Stimulated activated CD4-positive, alpha-beta T cell treated with anti-CD3 and anti-CD28 coated beads, Interleukin-1b, Interleukin-23, amount 100 ng/mL, for 24 hours (primary cell): ENCODE data around the gene CNKSR3.

ENCODE experiments used
- DNase-seq, 4 experiments: peaks; one replicate each; pipeline ENCODE4 v3.0.0-alpha.2; 2020; ENCODE audit warnings: low read depth in 4 of 4, low spot score in 1 of 4

The CNKSR3 gene

GRCh38 chr6:154390034-154390433 lies 120.5 kb downstream of the CNKSR3 start:
- DNase-seq: no peak

GRCh38 chr6:154388803-154389202 lies 121.7 kb downstream of the CNKSR3 start:
- no peak for DNase-seq

GRCh38 chr6:154386848-154387717 lies 123.4 kb downstream of the CNKSR3 start:
- DNase-seq: no peak

- DNase-seq: no peak
Observed at GRCh38 chr6:154384191-154384590, 126.3 kb downstream of the CNKSR3 start.

DNA sequence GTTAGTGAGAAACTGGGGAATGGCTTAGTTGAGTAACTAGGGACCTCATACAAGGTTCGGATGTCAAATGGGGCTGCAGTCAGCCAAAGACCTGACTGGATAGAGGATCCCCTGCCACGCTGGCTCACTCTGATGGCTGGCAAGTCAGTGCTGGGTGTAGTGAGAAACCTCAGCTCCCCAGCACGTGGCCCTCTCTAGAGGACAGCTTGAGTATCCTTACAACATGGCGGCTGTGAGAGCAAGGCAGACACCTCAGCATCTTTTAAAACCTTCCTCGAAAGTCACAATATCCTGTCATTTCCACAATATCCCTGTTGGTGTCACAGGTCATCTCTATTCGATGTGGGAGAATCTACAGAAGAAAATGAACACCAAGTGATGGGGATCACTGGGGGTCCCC lies 127.2 kb downstream of the CNKSR3 start:
- no peak for DNase-seq

DNA sequence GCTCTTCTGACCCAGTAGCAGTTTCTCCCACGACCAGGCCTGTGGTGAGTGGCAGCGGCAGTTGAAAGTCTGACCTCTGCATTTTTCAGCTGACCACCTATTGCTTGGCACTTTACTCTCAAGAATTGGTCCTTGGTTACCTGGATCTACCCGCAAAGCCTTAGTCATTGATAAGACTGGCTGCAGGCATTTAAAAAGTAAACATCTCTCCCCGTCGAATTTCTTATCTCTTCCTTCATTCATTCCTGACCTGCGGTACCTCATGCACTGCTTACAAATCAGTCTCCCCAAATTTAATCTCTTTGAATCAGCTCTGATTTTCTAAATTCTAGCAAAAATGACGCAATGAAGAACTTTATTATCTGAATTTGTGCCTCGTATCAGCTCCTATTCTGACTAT lies 127.7 kb downstream of the CNKSR3 start:
- no peak for DNase-seq

DNA sequence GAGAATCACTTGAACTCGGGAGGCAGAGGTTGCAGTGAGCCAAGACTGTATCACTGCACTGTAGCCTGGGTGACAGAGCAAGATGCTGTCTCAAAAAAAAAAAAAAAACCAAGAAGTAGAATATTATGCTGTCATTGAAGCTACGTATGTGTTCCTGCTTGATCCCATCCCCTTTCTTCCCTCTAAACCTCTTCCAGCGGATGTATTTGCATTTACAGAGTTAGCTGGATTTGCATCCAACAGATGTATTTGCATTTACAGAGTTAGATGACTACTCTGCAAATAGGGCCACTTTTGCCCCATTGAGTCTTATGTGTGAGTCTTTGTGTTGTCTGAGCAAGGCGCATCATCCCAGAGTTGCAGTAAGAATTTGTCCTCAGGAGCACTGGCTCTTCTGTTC lies 128.9 kb downstream of the CNKSR3 start:
- DNase-seq: no peak

DNA sequence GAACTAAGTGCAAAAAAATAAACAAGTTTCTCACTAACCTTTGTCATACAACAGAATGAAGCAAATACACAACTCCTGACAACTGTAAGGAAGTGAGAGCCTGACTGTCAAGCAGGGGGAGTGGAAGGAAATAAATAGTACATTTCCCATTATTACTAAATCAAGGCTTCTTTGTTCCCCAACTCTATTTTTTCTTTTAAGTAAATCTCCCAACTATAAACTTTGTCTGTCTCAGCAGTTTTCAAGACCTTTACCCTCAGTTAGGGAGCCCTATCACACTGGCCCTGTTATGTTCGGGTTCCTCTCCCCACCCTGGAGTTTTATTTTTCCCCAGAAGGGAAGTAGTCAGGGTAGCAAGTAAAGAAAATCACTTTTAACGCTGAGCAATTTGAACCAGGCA lies 129.7 kb downstream of the CNKSR3 start:
- no peak for DNase-seq

DNA sequence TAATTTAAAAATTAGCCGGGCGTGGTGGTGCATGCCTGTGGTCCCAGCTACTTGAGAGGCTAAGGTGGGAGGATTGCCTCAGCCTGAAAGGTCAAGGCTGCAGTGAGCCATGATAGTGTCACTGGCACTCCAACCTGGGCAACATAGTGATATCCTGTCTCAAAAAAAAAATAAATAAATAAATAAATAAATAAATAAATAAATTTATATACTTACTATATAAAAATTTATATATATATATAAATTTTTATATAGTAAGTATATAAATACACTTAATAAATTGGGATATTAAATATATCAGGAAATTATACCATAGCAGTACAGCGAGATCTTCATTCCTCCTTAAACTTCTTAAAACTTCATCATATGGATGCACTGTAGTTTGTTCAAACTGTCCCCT lies 130.9 kb downstream of the CNKSR3 start:
- no peak for DNase-seq

DNA sequence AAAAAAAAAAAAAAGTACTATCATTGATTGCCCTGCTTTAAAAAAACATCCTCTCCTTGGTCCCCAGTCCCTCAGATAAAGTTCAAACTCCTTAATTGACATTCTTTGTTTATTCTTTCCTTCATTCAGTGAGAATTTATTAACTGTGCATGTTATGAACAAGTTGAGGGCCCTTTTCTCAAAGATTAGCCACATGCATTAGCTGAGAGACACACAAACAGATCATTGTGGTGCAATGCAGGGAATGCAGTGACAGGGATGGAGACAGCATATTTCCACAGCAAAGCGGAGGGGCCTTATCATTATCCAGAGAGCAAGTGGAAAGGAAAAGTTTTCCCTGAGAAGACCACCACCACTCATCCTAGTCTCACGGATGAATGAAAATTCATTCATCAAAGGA lies 132.0 kb downstream of the CNKSR3 start:
- DNase-seq: no peak

DNA sequence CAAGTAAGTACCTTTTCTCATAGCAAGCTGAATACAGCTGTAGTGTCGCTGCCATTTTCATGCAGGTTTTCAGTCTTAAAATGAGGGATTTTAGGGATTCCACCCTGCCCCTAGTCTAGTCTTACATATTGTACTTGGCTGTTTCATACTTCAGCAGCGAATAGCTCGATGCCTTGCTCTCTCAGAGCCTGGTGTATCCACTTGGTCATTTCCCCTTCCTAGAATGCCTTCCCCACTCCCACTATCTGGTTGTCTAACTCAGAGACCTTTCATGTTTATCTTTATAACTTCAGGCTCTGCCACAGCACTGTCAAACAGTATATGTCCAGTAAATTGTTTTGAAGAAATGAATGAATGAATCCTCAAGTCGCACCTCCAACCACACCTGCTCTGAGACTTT lies 132.8 kb downstream of the CNKSR3 start:
- no peak for DNase-seq

- DNase-seq: no peak
Observed at GRCh38 chr6:154373971-154374370, 136.5 kb downstream of the CNKSR3 start.

GRCh38 chr6:154371281-154371680 lies 139.2 kb downstream of the CNKSR3 start:
- DNase-seq: no peak

- no peak for DNase-seq
Observed at GRCh38 chr6:154370545-154370944, 139.9 kb downstream of the CNKSR3 start.

DNA sequence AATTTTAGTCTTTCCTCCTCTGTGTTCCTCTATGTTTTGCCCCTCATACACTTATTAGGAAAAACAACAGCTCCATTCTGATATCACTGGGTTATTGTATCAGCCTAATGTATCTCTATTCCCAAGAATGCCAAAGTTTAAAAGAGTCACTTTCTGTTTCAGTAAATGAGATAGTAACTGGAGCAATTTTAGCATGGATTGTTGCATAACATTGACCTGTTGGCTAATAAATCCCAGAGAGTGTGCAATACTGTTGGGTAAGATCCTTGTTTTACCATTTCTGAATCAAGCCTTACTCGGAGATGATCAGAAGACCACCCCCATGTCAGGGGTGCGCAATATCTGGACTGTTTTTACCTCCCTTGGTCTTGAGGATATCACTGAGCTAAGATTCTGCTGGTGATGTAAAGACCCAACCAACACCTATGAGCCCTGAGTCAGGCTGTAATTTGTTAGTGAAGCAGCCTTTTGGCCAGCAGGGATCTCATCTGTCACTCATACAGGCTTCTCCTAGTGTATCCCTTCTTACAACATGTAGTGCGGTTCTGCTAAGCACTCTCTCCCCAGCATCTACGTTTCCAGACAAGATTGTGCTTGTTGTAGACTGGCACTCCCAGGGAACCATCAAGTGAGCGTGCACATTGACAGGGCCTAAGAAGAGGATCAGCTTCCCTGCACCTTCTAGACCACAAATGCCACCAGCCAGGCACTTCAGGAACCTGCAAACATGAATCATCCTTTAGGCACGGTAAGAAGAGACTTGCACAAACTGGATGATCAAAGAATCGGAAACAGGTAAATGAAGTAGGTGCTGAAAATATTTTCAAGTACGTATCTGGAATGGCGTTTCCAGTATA lies 142.4 kb downstream of the CNKSR3 start:
- DNase-seq: no peak

- no peak for DNase-seq
Observed at GRCh38 chr6:154367336-154367735, 143.1 kb downstream of the CNKSR3 start.

GRCh38 chr6:154363821-154364220 lies 146.7 kb downstream of the CNKSR3 start:
- no peak for DNase-seq

DNA sequence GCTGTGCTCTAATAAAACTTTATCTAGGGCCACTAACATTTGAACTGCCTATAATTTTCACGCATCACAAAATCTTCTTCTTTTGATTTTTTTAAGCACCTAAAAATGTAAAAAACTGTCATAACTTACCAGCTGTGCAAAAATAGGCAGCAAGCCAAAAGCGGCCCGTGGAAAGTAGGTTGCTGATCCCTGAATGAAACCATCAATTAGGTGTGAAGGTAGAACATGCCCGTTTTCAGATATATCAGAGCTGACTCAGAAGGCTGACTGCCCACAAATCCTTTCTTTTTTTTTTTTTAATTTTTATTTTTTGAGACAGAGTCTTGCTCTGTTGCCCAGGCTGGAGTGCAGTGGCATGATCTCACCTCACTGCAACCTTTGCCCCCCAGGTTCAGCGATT lies 149.0 kb downstream of the CNKSR3 start:
- DNase-seq: no peak

DNA sequence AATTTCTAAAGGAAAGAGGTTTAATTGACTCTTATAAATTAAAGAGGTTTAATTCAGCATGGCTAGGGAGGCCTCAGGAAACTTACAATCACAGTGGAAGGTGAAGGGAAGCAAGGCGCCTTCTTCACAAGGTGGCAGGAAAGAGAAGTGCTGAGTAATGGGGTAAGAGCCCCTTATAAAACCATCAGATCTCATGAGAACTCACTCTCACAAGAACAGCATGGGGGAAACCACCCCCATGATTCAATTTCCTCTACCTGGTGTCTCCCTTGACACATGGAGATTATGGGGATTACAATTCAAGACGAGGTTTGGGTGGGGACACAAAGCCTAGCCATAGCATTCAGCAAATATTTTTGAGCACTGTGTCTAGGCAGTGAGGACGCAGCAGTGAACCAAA lies 150.0 kb downstream of the CNKSR3 start:
- no peak for DNase-seq

DNA sequence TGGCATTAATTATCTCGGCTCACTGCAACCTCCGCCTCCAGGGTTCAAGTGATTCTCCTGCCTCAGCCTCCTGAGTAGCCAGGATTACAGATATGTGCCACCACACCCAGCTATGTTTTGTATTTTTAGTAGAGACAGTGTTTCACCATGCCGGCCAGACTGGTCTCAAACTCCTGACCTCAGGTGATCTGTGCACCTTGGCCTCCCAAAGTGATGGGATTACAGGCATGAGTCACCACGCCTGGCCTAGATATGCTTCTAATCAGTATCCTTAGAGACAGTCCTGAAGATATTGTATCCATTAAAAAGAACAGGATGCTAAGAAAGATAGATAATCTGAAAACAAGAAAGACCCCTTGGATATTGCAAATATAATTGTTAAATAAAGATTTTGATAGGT lies 150.8 kb downstream of the CNKSR3 start:
- no peak for DNase-seq

DNA sequence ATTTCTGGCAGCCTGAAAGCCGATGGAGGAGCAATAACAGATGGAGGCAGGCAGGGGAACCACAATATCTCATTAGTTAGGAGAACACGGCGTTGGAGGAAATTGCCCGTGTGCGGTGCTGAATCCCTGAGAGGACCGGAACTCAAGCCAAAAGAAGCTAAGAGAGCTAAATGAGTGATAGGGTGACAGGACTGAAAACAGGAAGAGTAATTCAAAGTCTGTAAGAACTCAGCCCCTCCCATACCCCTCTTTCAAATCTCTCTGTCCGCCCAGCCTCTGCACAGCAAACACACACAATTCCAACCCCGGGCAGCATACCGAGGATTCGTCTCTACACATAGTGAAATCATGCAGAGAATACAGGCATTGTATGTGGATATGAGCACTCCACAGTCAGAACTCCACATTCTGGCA lies 151.3 kb downstream of the CNKSR3 start:
- no peak for DNase-seq

DNA sequence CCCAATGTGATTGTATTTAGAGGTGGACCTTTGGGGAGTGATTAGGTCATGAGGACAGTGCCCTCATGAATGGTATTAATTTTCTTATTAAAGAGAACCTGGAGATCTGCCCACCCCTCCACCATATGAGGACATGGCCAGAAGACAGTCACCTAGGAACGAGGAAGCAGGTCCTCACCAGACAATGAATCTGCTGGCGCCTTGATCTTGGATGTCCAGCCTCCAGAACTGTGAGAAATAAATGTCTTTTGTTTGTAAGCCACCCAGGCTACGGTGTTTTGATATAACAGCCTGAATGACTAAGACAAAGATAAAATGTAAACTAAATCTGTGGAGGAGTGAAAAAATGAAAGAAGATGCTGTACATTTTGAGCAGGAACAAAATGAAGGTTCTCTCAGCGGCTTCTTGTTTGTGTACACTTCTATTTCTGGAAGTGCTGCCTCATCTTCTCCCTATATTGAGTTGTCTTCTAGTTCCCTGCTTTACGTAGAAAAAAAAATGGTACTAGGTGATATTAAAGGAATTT lies 152.4 kb downstream of the CNKSR3 start:
- no peak for DNase-seq
